GM19455 (cell line): ENCODE results near the gene TRIP6.
"Not testable (repeated sequence)": the region's sequence is repeated elsewhere in the genome, so short reads cannot be mapped to it uniquely, and the experiment has no call there.

Source experiments
- ATAC-seq: cut with Tn5 transposase; IDR thresholded peaks from one replicate; pipeline ENCODE4 v1.9.1; 2021; ENCODE audit not compliant: unreplicated experiment

Gene TRIP6

GRCh38 chr7:100837099-100837836 lies 29.9 kb upstream of the TRIP6 start:
- peak; percentile 79 for ATAC-seq

- no peak for ATAC-seq
Observed at GRCh38 chr7:100839361-100839760, 27.8 kb upstream of the TRIP6 start.

GRCh38 chr7:100840470-100841100 lies 26.6 kb upstream of the TRIP6 start:
- ATAC-seq, result no peak

- no peak for ATAC-seq
Observed at GRCh38 chr7:100847360-100847759, 19.8 kb upstream of the TRIP6 start.

- ATAC-seq, result peak; percentile 93
Observed at GRCh38 chr7:100852048-100852872, 14.9 kb upstream of the TRIP6 start, which contains the start of gene SLC12A9. TSS of gene SLC12A9 (plus strand) at chr7:100852713. CDS start at chr7:100854198, 1,485 bp downstream.

- ATAC-seq, result no peak
Observed at GRCh38 chr7:100854146-100854895, 12.9 kb upstream of the TRIP6 start.

GRCh38 chr7:100854899-100855298 lies 12.3 kb upstream of the TRIP6 start:
- ATAC-seq, result not testable (repeated sequence)

- no peak for ATAC-seq
Observed at GRCh38 chr7:100855515-100855914, 11.7 kb upstream of the TRIP6 start.

- ATAC-seq, result no peak
Observed at GRCh38 chr7:100856871-100857282, 10.3 kb upstream of the TRIP6 start.

- no peak for ATAC-seq
Observed at GRCh38 chr7:100859856-100860255, 7.3 kb upstream of the TRIP6 start.

- no peak for ATAC-seq
Observed at GRCh38 chr7:100860702-100861615, 6.2 kb upstream of the TRIP6 start.

GRCh38 chr7:100861616-100861985 lies 5.6 kb upstream of the TRIP6 start:
- no peak for ATAC-seq

- no peak for ATAC-seq
Observed at GRCh38 chr7:100863406-100863950, 3.7 kb upstream of the TRIP6 start.

- no peak for ATAC-seq
Observed at GRCh38 chr7:100864263-100864845, 2.8 kb upstream of the TRIP6 start.

- ATAC-seq, result no peak
Observed at GRCh38 chr7:100865372-100865911, 1.7 kb upstream of the TRIP6 start.

- no peak for ATAC-seq
Observed at GRCh38 chr7:100865938-100866728, 1.1 kb upstream of the TRIP6 start.

GRCh38 chr7:100866729-100867039 lies 503 bp upstream of the TRIP6 start:
- no peak for ATAC-seq

- ATAC-seq, result no peak
Observed at GRCh38 chr7:100867776-100868485, 744 bp downstream of the TRIP6 start.
